SW 1271 (cell line): ENCODE measurements around the gene ANKRD35.
"Not testable (repeated sequence)": the region's sequence is repeated elsewhere in the genome, so short reads cannot be mapped to it uniquely, and the experiment has no call there.

Experiments
- DNase-seq, 2 experiments: peaks; one replicate each; lab custom pipeline; 2025; lab: John Stamatoyannopoulos, UW

Gene ANKRD35

DNA sequence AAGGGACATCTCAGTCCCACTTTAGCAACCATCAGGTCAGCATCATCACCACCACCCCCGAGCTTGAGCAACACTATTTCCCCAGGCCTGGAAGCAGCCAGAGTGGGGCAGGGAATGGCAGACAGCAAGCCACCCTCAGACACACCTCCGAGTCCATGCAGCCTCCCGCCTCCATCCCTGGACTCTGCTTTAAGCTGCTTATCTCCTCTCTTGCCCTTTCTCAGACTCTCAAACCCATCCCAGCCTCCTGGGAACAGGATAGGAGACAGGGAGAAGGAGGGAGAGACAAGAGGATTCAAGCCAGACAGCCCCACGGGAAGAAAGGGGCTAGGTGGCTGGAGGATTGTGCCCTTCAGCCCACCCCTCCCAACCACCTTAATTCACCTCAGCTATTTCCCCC is 28.5 kb downstream of the ANKRD35 start:
- no peak for DNase-seq

DNA sequence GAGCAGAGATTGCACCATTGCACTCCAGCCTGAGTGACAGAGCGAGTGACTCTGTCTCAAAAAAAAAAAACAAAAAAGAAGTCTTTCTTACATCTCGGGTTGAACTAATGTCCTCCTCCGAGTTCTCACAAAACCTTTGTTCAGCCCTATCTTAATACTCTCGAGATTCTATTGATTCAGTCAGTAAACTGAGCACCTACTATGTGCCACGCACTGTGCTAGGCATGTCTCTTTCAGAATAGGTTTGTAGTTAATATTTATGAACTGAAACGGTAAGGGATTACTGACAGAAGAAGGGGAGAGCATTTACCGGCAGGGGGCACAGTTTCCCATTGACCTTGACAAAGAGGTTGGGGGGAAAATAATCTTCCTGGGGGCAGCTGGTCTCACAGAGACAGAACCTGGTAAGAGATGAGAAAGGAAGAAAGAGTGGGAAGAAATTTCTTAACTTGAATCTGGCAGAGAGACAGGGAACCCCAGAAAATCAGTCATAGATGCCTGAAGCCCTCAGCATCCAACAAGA is 30.2 kb downstream of the ANKRD35 start:
- DNase-seq = no peak

DNA sequence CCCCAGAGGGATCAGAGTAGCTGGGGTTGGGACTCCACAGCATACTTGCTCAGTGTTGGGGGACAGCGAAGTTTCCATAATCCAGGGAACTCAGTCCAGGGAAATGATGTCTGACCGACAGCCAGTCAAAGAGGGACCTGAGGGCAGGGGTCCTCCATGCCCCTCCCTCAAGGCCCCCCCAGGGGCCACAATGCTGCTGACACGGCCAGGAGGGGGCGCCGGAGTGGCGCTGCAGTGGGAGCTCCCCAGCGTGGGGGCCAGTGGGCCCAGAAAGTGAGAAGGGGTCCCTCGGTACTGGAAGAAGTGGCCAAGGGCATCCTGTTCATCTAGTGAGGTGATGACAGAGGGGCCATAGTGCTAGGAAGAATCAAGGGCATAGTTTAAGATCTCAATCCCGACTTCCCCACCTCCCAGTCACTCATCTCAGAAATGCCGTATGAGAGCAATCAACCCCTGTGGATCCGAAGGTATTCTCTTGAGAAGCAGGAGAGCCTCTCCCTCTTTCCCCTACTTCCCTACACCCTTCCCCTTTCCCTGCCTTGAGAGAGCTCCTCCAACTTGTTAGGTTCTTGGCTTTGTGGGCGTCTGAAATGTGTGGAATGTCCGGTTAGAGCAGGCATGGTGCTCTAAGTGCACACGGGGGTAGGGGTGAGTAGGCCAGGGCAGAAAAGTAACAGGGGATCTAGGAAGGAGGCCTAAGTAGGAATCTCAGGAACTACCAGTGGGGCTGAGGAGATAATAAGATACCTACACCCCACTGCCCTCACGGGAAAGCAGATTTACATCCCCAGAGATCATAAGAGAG is 36.1 kb downstream of the ANKRD35 start:
- peak in 1 of 2 experiments; percentile 20 for DNase-seq

GRCh38 chr1:145847827-145848226 is 37.8 kb downstream of the ANKRD35 start:
- no peak for DNase-seq

GRCh38 chr1:145846201-145846612 is 39.5 kb downstream of the ANKRD35 start:
- DNase-seq = peak in 1 of 2 experiments; percentile 4

DNA sequence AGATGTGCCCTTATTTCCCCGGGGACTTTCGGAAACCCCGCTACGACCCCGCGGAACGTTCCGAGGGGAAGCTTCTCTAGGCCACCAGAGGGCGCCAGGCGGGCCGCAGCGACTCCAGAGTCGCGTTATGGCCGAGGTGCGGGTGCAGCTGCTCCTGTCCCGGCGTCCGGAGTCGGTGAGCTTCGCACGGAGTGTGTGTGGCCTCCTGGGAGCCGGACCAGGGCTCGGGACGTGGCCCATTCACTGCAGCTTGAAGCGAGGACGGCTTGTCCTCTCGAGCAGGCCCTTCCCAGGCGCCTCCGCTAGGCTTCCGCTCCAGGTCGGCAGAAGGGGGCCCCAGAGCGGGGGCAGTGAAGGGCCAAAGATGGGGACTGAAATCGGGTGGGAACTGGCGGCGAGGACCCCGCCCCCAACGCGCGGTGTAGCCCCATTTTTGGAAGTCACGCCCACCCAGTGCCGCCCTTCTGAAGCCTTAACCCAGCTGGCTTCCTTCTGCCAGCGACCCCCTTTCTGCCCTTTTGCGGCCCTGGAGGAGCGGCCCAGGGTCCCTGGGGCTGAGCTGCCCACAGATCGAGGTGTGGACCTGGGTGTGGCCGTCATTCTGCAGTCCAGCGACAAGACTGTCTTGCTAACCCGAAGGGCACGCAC is 40.0 kb downstream of the ANKRD35 start, which contains the start of gene NUDT17:
Gene NUDT17 (plus strand): TSS at position 117 of the 648 bp plus-strand sequence. CDS start 11 bp downstream, at position 128.
- peak; percentile 21 to 48 for DNase-seq

DNA sequence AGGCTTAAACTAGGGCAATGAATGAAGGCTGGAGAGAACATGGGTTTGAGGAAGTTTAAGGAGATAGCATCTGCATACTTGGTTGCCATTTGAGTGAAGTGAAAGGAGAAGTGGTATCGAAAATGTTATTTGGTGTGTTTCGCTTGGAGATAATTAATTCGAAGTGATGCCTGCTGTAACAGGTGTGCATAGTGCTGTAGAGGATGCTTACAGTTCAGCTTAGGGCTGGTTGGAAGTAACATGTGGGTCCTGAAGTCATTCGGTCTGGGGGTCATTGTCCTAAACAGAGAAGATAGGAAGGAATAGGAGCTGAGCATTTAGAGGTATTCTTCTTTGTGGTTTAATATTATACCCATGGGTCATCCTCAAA is 40.5 kb downstream of the ANKRD35 start:
- DNase-seq = no peak

GRCh38 chr1:145843031-145843430 is 42.6 kb downstream of the ANKRD35 start:
- DNase-seq = no peak

- no peak for DNase-seq
These were observed 48.0 kb downstream of the ANKRD35 start for GRCh38 chr1:145837656-145838055.

- DNase-seq = not testable (repeated sequence)
These were observed 54.9 kb downstream of the ANKRD35 start for GRCh38 chr1:145830810-145831209.

- no peak for DNase-seq
These were observed 57.2 kb downstream of the ANKRD35 start for GRCh38 chr1:145828367-145829026.

DNA sequence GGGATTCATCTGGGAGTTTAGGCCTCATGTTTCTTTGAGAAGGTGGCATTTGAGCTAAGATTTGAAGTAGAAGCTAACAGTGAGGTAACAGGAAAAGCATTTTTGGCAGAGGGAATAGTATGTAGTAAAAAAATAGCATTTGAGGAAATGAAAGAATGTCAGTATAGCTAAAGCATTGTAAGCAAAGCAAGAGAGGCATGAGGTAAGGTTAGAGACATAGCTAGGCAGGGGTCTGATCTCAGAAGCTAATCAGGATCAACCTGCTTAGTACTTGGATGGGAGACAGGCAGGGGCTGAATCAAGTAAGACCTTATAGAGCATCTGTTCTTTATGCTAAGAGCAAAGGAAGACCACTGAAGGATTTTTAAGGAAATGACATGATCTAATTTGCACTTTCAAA is 57.7 kb downstream of the ANKRD35 start:
- DNase-seq = no peak

DNA sequence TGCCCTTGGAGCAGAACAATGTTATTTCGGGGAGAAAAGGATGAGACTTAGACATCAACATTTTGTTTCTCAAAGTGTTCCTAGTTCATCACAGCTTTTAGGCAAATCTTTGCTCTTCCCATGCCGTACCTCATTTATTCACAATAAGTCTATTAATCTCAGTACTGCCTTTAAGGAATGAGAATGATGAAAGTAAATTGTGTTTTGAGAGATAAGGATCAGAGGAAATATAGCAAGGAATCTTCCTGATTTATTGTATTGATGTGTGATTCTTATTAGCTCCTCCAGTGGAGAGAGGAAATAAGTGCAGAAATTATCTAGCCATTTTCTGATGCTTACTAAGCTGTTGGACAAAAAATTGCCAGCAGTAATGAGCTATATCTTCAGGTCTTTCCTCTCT is 59.6 kb downstream of the ANKRD35 start:
- DNase-seq = no peak

DNA sequence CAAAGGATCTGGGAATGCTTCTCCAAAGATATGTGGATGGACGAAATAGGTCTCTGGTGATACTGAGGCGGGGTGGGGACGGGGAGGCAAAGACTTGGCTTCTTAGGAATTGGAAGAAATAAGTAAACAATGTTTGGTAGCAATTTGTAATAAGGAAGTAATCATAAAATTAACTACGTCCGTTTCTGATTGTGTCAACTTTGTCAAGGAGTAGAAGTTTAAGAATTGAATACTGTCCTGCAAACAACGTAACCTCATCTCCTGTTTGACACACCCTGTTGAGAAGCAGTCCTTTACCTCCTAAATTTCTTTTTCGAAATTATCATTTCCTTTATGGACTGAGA is 61.2 kb downstream of the ANKRD35 start:
- DNase-seq = no peak

- peak; percentile 41 to 78 for DNase-seq
These were observed 61.8 kb downstream of the ANKRD35 start, which contains the start of the genes POLR3C and RNF115 for GRCh38 chr1:145823565-145824498. POLR3C (plus strand) TSS chr1:145824200; CDS start chr1:145825777, 1,577 bp downstream. RNF115 (minus strand) TSS chr1:145824095; CDS start chr1:145823873, 222 bp downstream.

DNA sequence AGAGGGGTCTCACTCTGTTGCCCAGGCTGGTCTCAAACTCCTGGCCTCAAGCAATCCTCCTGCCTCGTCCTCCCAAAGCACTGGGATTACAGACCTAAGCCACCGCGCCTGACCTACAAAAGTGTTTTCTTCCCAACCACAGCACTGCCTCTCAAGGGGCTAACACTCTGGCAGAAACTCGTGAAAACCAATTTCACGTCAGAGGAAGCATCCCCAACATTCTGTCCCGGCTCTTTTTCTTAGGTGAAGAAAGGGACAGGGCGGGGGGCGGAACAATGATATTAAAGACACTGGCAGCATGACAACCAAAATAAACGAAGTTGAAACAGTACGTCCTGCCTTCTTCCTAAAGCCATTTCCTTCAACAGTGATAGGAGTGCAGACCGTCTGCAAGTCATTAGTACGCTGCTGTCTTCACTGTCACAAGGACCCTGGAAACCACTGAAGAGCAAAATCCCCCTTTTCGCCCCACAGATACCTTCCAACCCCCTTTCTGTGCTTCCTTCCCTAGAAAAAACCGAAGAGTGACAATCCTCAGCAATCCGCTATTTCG is 62.8 kb downstream of the ANKRD35 start:
- not testable (repeated sequence) for DNase-seq

DNA sequence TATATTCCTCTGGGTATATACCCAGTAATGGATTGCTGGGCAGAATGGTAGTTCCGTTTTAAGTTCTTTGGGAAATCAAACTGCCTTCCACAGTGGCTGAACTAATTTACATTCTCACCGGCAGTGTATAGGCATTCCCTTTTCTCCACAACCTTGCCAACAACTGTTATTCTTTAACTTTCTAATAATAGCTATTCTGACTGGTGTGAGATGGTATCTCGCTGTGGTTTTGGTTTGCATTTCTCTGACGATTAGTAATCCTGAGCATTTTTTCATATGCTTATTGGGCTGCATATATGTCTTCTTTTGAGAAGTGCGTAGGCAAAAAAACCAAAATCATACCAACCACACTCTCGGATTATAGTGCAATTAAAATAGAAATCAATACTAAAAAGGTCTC is 67.6 kb downstream of the ANKRD35 start:
- DNase-seq = not testable (repeated sequence)
